GM18505 (cell line): ENCODE data around the gene ICAM5.
A peak's percentile ranks its signal among the peaks of the same experiment; 100 is the strongest.
"Not testable (repeated sequence)": the region's sequence is repeated elsewhere in the genome, so short reads cannot be mapped to it uniquely, and the experiment has no call there.

Source experiments
- ATAC-seq: cut with Tn5 transposase; IDR thresholded peaks from one replicate; pipeline ENCODE4 v1.9.1; 2021; ENCODE audit not compliant: unreplicated experiment
- POLR2A ChIP-seq: IDR thresholded peaks from 4 replicates; pipeline ENCODE4 v1.6.1; 2011; ENCODE audit warnings: borderline replicate concordance; ENCODE audit not compliant: insufficient read depth, insufficient read length; ENCODE audit errors: extremely low read depth

Gene ICAM5

DNA sequence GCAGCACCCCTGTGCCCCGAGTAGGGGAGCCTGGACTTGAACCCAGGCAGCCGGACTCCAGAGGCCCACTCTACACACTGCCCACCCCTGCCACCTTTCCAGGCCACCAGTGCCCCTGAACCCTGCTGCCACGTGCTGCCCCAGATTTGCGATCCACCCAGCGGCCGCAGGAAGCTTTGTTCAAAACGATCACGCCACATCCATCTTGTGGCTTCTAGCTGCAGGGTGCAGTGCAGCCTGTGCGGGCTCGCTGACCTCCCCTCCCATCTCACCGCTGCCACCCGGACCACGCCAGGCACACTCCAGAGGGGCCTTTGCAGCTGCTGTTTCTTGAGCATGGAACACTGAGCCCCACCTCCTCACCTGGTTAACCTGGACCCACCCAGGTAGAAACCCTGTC, 39.8 kb downstream of the ICAM5 start:
- TF ChIP-seq POLR2A: no peak

GRCh38 chr19:10332158-10332964, 42.6 kb downstream of the ICAM5 start:
- no peak for ATAC-seq
- TF ChIP-seq POLR2A: no peak

More for the DNA sequence above, 39.8 kb downstream of the ICAM5 start:
- ATAC-seq: no peak

DNA sequence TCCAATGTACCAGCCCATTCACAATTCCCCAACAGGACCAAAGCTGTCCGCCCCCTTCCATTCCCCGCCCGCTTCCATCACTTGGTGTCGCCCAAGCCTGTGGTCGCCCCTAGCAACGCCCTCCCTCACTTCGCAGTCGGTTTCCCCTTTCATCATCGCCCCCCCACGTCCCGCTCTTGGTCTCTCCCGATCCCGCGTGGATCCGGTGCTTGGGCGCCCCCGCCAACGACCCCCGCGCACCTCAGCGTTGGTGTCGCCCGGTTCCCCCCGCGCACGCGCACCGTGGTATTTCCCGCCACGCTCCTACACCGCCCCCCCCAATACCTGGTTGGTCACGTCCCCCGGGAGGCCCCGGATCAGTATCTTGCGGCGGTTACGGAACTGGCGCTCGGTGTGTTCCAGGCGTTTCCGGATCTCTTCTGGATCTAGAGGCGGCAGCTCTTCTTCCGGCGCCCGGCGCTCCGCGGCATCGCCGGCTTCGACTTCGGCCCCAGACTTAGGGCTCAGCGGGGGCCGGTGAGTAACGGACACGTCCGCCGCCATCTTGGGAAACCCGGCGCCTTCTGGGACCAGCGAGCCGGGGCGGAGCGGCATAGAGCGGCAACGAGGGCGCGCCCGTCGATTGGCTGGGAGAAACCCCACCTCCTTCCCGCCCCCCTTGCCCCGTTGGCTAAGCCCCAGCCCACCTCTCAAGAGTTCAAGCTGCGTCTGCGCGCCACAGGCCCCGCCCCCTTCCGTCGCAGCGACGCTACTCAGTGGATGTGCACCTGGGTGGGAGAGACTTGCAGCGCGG, 43.4 kb downstream of the ICAM5 start, which contains the start of gene RAVER1:
TSS of gene RAVER1 (minus strand) at position 565 of the 793 bp plus-strand sequence. CDS start at position 543, 22 bp downstream.
- peak; percentile 91 for TF ChIP-seq POLR2A
- ATAC-seq: peak; percentile 88

DNA sequence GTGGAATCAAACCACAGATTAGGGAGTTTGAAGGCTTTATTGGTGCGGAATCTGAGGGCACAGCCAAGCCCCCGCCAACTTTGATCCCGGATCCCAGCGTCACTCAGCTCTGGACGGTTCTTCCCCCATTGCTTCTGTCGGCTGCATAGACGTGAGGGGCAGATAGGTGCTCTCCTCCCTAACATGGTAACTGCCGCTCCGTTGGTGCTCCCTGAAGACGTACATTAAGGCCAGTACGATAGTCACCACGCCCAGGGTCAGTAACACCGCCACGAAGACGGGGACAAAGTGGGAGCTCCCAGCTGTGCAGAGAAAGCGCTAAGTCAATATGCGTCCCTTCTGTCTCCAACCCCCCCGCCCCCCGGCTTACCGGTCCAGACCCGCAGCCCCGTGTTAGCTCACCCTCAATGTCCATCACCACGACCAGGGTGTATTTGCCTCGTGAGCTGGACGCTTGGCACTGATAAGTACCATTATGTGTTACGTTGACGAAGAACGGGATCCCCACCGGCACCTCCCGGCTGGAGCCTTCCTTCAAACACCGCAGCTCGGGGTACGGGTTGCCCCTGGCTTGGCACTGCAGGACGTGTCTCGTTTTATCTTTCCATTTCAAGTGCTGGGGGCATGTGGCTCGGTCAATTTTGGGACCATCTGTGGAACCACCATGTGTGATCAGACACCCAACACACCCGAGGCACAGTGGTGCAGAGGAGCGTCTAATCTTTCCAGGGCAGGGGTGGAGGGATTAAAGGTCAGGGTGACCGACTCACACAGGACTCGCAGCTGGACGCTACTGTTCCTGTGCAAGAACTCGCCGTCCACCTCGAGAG, 44.2 kb downstream of the ICAM5 start:
- ATAC-seq: no peak

DNA sequence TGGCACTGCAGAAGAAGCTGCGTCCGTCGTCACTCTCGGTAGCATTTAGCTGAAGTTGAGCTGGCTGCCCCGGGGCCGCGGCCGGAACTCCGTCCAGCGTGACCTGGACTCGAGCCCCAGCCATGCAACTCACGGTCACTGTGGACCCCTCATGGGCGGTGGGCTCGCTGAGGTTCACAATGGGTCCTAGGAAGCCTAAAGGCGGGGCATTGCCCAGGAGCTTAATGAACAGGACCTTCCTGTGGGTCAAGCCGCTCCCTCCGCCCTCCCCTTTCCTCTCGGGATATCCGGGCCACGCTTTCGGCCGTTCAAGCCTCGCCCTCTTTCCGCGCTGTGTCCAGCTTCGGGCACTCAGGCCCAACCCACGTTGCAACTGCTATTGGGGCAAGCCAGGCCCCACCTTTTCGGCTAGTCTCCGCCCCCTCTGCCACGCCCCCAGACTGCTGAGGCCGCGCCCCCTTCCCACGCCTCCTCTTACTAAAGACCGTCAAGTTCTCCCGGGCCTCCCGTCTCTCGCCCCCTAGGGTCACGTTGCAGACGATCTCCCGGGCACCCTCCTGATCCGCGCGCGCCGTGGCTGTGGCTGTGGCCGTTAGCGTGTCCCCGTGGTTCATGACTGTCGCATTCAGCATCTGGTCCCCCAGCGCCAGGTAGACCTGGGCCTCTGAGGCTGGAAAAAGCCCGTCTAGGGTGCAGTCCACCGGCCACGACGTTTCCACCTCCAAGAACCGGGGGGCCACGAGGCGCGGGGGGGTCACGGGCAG, 45.0 kb downstream of the ICAM5 start:
- TF ChIP-seq POLR2A: no peak
- no peak for ATAC-seq

More for the DNA sequence above, 44.2 kb downstream of the ICAM5 start:
- TF ChIP-seq POLR2A: no peak

- TF ChIP-seq POLR2A: no peak
- no peak for ATAC-seq
Observed at GRCh38 chr19:10335352-10335985, 45.7 kb downstream of the ICAM5 start.

DNA sequence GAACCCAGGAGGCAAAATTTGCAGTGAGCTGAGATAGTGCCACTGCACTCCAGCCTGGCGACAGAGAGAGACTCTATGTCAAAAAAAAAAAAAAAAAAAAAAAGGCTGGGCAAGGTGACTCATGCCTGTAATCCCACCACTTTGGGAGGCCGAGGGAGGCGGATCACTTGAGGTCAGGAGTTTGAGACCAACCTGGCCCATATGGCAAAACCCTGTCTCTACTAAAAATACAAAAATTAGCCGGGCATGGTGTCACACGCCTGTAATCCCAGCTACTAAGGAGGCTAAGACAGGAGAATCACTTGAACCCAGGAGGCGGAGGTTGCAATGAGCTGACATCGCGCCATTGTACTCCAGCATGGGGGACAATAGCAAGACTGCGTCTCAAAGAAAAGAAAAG, 47.0 kb downstream of the ICAM5 start:
- not testable (repeated sequence) for ATAC-seq

DNA sequence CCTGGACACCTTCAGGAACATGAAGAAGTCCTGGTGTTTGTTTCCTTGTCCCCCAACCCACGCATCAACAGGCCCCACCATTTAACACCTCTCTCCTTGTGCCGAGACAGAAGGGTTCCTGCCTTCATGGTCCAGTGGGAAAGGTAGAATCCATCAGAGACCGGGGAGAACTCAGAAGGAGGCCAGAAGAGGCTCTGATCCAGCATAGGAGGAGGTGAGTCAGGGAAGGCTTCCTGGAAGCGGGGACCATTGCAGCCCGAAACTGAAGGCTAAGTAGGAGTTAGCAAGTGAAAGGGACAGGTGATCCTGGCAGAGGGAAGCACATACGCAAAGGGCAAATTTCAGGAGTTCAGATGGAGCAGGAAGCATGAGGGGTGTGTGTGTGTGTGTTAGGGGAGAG, 49.2 kb downstream of the ICAM5 start:
- no peak for TF ChIP-seq POLR2A
- ATAC-seq: no peak

GRCh38 chr19:10339380-10339960, 49.7 kb downstream of the ICAM5 start, which contains the start of gene ICAM3:
Gene ICAM3 (minus strand): TSS chr19:10339624. CDS start chr19:10339614, 10 bp downstream.
- ATAC-seq: peak; percentile 58

GRCh38 chr19:10339977-10340376, 50.2 kb downstream of the ICAM5 start:
- no peak for TF ChIP-seq POLR2A

More at GRCh38 chr19:10339380-10339960, 49.7 kb downstream of the ICAM5 start, which contains the start of gene ICAM3:
- TF ChIP-seq POLR2A: peak; percentile 86

DNA sequence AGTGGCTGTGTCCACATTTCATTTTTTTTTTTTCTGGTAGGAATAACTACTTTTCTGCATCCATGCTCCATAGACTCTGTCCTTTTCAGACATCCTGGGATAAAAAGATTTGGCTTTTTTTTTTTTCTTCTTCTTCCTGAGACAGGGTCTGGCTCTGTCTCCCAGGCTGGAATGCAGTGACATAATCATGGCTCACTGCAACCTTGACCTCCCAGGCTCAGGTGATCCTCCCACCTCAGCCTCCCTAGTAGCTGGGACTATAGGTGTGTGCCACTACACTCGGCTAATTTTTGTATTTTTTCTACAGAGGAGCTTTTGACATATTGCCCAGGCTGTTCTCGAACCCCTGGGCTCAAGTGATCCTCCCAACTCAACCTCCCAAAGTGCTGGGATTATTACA, 53.7 kb downstream of the ICAM5 start:
- no peak for ATAC-seq
- no peak for TF ChIP-seq POLR2A

More at GRCh38 chr19:10339977-10340376, 50.2 kb downstream of the ICAM5 start:
- ATAC-seq: no peak
